Vagina (tissue), 2 donors: ENCODE measurements around the gene KMT2A. TPM values are rescaled to one million over a fixed set of nuclear protein-coding genes. Genes with fewer than 3 reads are reported as not detected.

ENCODE experiments used
- DNase-seq, 2 donors: peaks; one replicate each; pipeline ENCODE4 v3.0.0-alpha.2; 2017; ENCODE audit errors: extremely low spot score in 2 of 2
- H3K27ac ChIP-seq: fragments of 200-600 bp; sonication (generic); one replicate; pipeline ENCODE4 v1.5.1; 2019
- H3K27me3 ChIP-seq: fragments of 200-600 bp; sonication (generic); one replicate; pipeline ENCODE4 v1.5.1; 2019
- H3K36me3 ChIP-seq, 2 donors: fragments of 200-600 bp; sonication (generic); one replicate each; pipeline ENCODE4 v1.5.1; 2017 to 2019
- H3K4me1 ChIP-seq: fragments of 200-600 bp; sonication (generic); one replicate; pipeline ENCODE4 v1.5.1; 2019
- H3K4me3 ChIP-seq, 2 donors: fragments of 200-600 bp; sonication (generic); 1 replicate in 1 of 2; 2 replicates in 1 of 2; pipeline ENCODE4 v1.5.1; 2016 to 2019
- H3K9me3 ChIP-seq: fragments of 200-600 bp; sonication (generic); one replicate; pipeline ENCODE4 v1.5.1; 2019
- POLR2A ChIP-seq, 2 donors: fragments of 450-650 bp; IDR thresholded peaks; one replicate each; pipeline ENCODE4 v1.6.1; 2017; ENCODE audit warnings: antibody characterized with exemption in 2 of 2, mild to moderate bottlenecking in 2 of 2, moderate library complexity in 2 of 2
- POLR2AphosphoS5 ChIP-seq, 2 donors: sonication (generic); formaldehyde crosslinking; IDR thresholded peaks; one replicate each; pipeline ENCODE4 v1.9.0; 2017; ENCODE audit warnings: antibody characterized with exemption in 2 of 2, mild to moderate bottlenecking in 2 of 2, low read depth in 1 of 2; ENCODE audit not compliant: insufficient read depth in 1 of 2
- intact Hi-C: fragments of 100-400 bp; cut with DNase I; formaldehyde crosslinking; loops from one replicate; pipeline ENCODE4 v1.15.1; 2023
- total RNA-seq: library from RNA; depleted of rRNA; stranded (reverse); fragments of >200 nt; gene quantifications from one replicate; pipeline ENCODE4 v1.2.3, GENCODE V29; 2016
- TF ChIP-seq, protein P1 (sequence below), 3 experiments: fragments of 450-650 bp in 2 of 3; fragments of 200-600 bp in 1 of 3; sonication (generic) in 1 of 3; IDR thresholded peaks; one replicate each; pipeline ENCODE4 v1.5.1; 2017 to 2019; ENCODE audit warnings: antibody characterized with exemption in 3 of 3, mild to moderate bottlenecking in 2 of 3, moderate library complexity in 2 of 3

KMT2A gene
- total RNA-seq = 72.7 TPM

DNA sequence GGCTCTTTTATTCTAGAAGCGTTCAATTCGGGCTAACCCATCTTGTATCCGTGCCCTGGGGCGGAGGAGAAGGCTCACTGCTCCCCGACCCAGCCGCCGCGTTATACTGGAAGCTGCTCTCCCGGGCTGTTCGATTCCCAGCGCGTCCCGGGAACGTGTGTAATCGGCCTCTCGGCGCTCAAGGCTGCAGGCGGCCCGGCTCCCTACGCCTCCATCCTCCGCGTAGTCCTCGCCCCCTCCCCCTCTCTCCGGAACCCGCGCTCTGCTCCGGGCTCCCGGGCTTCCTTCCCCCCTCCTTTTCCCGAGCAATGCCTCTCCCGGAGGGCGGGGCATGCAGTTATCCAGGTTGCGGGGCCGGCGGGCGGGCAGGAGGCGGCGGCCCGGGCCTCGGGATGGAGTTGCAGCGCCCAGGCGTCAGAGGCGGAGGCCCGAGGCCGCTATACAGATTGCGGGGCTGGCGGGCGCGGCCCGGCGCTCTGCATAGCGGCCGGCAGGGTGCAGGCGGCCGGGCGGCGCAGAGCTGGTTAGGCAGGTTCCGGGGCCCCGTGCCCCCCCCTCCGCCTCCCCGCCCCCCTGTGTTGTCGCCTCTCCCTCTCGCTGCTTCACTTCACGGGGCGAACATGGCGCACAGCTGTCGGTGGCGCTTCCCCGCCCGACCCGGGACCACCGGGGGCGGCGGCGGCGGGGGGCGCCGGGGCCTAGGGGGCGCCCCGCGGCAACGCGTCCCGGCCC is at the start of gene KMT2A:
Gene KMT2A, plus strand, starts transcription at position 600 of the 732 bp plus-strand sequence. Its CDS starts 21 bp downstream, at position 621.
- Histone ChIP-seq H3K9me3 (no peaks in the 10 kb centered on the region), H3K27ac (peak within 1 kb of the TSS; percentile 97), H3K36me3 (no peaks in the 10 kb centered on the region), H3K4me3 (peak within 1 kb of the TSS; percentile 66 to 99), H3K4me1 (peaks cover 56% of the 10 kb centered on the region), H3K27me3 (no peaks in the 10 kb centered on the region)
- TF ChIP-seq POLR2A (IDR thresholded peaks at IDR 0.05) (peak in 1 of 2 donors; percentile 43), POLR2AphosphoS5 (IDR thresholded peaks at IDR 0.05; ENCODE audit: insufficient read depth in 1 of 2, low read depth in 1 of 2) (peak; percentile 46 to 75)
- TF ChIP-seq, protein P1, sequence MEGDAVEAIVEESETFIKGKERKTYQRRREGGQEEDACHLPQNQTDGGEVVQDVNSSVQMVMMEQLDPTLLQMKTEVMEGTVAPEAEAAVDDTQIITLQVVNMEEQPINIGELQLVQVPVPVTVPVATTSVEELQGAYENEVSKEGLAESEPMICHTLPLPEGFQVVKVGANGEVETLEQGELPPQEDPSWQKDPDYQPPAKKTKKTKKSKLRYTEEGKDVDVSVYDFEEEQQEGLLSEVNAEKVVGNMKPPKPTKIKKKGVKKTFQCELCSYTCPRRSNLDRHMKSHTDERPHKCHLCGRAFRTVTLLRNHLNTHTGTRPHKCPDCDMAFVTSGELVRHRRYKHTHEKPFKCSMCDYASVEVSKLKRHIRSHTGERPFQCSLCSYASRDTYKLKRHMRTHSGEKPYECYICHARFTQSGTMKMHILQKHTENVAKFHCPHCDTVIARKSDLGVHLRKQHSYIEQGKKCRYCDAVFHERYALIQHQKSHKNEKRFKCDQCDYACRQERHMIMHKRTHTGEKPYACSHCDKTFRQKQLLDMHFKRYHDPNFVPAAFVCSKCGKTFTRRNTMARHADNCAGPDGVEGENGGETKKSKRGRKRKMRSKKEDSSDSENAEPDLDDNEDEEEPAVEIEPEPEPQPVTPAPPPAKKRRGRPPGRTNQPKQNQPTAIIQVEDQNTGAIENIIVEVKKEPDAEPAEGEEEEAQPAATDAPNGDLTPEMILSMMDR (IDR thresholded peaks at IDR 0.05) = peak in 2 of 3 experiments; percentile 94 to 99
- intact Hi-C loops = no loop called here
- DNase-seq = peak in 1 of 2 donors; percentile 97

DNA sequence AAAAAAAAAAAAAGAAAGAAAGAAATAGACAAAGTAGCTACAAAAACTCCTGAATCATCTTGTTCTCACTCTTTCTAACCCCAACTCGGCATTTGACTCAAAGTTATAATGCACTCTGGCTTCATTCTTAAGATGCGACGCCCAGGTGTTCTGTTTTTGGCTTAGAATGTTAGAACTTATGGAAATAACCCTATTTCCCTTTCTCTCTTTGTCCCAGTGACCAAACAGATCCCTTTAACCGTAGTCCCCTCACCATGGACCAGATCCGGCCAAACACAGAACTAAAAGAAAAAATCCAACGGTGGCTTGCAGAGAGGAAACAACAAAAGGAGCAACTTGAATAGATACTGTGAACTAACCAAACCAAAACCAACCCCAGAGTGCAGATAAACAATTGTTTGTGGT is 40.2 kb upstream of the KMT2A start:
- TF ChIP-seq POLR2A (IDR thresholded peaks at IDR 0.05) (no peak), POLR2AphosphoS5 (IDR thresholded peaks at IDR 0.05; ENCODE audit: insufficient read depth in 1 of 2, low read depth in 1 of 2) (no peak)
- TF ChIP-seq, protein P1 (IDR thresholded peaks at IDR 0.05) = no peak
- DNase-seq = no peak
- H3K9me3 ChIP-seq = no peaks in the 10 kb centered on the region
- intact Hi-C loops = no loop called here
- no peaks in the 10 kb centered on the region for H3K27me3 ChIP-seq
- H3K4me3 ChIP-seq = no peak overlapping the region
- no peak overlapping the region for H3K27ac ChIP-seq
- H3K36me3 ChIP-seq = peaks cover 5 to 57% of the 10 kb centered on the region in 2 donors
- H3K4me1 ChIP-seq = peaks cover 7% of the 10 kb centered on the region

DNA sequence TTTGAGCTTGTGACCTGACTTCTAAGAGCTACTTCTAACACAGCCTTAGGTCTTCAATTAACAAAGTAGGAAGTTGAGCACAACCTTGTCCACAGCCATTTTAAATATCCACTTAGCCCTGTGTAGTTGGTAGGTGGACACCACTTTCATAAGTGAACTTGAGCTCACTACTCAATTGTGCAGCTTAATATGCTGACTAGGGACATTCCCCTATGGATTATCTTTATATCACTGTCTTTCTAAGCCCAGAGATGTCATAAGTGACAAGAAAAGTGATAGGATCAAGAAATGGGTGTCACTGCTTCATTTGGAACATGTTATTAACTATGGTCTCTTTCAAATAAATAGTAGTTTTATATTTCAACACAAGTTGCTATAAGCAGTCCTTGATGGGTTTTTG is 38.8 kb upstream of the KMT2A start:
- H3K9me3 ChIP-seq = no peaks in the 10 kb centered on the region
- peaks cover 11% of the 10 kb centered on the region for H3K4me1 ChIP-seq
- H3K27ac ChIP-seq = no peak overlapping the region
- H3K4me3 ChIP-seq = no peak overlapping the region
- TF ChIP-seq POLR2AphosphoS5 (IDR thresholded peaks at IDR 0.05; ENCODE audit: insufficient read depth in 1 of 2, low read depth in 1 of 2) (no peak), POLR2A (IDR thresholded peaks at IDR 0.05) (no peak)
- TF ChIP-seq, protein P1 (IDR thresholded peaks at IDR 0.05) = no peak
- no peaks in the 10 kb centered on the region for H3K27me3 ChIP-seq
- intact Hi-C loops = no loop called here
- H3K36me3 ChIP-seq = peaks cover 5 to 47% of the 10 kb centered on the region in 2 donors
- DNase-seq = no peak

DNA sequence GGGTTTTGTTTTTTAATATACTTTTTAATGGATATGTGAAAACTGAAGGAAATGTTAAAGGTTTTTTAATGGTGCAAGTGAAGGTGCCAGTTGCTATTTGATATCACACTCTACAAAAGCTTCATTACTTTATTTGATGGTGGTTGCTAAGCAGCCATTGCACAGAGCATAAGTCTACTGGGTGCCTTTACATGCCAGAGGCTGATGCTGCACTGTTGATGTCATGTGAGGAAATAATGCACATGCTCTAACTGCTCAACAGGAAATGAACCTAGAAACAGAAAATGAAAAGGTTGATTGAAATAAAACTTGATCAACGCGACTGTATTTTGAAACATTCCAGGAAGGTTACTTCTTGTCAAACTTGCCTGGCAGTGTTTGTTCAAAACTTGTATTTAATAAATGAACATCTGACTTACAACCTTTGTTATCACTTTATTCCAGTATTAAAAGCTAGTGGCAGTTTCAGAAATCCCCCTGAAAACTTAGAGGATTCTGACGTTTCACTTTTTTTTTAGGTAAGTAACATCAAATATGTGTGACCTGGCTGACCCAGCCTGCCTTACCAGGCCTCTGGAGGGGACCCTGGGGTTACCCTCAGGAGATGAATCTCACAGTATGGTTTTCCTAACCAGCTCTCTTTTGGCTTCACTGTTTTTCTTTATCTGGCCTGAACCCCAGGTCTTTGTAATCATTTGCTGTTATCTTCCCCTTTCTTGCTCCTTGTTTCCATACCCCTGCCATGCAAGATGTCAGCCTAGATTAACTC is 37.3 kb upstream of the KMT2A start:
- Histone ChIP-seq H3K9me3 (no peaks in the 10 kb centered on the region), H3K4me3 (no peak overlapping the region), H3K36me3 (peaks cover 0 to 32% of the 10 kb centered on the region in 2 donors), H3K27me3 (no peaks in the 10 kb centered on the region), H3K4me1 (peaks cover 26% of the 10 kb centered on the region), H3K27ac (no peak overlapping the region)
- DNase-seq = no peak
- TF ChIP-seq, protein P1 (IDR thresholded peaks at IDR 0.05) = no peak
- TF ChIP-seq POLR2AphosphoS5 (IDR thresholded peaks at IDR 0.05; ENCODE audit: insufficient read depth in 1 of 2, low read depth in 1 of 2) (no peak), POLR2A (IDR thresholded peaks at IDR 0.05) (no peak)
- intact Hi-C loops = no loop called here
